ENCODE results near the gene NLGN4X.

Gene NLGN4X

GRCh38 chrX:5976332-5976731 lies 252.3 kb downstream of the NLGN4X start:
- no peak overlapping the region for H3K18ac ChIP-seq (ENCODE audit: low read length)
- H2BK120ac ChIP-seq (ENCODE audit: low read depth, low read length) = no peak overlapping the region
- no peak overlapping the region for H3K27ac ChIP-seq (ENCODE audit: low read depth, low read length)
- H3K9ac ChIP-seq (ENCODE audit: low read length) = no peak overlapping the region
- no peak overlapping the region for H3K4me3 ChIP-seq (ENCODE audit: low read length)
- H3K56ac ChIP-seq (ENCODE audit: low read length) = no peak overlapping the region
- H2AK5ac ChIP-seq (ENCODE audit: low read length) = no peak overlapping the region
- no peak overlapping the region for H2BK15ac ChIP-seq (replicated peaks; ENCODE audit: low read depth)
- no peak overlapping the region for H3K23ac ChIP-seq (ENCODE audit: low read length)
- H3K4me1 ChIP-seq (ENCODE audit: control insufficient read depth, low read depth, low read length) = no peaks in the 10 kb centered on the region
- no peak for DNase-seq
- no peak overlapping the region for H3K4me2 ChIP-seq (ENCODE audit: low read length)
- no CpG with 5 or more reads among the region's 4 CpGs for WGBS (ENCODE audit: extremely low coverage, insufficient coverage, low lambda C conversion rate)
- H4K8ac ChIP-seq (ENCODE audit: low read depth, low read length) = no peak overlapping the region
- no peaks in the 10 kb centered on the region for H3K36me3 ChIP-seq (ENCODE audit: control insufficient read depth, insufficient read depth, low read length)
- H3K27me3 ChIP-seq (ENCODE audit: insufficient read depth, low read length, poor library complexity) = no peaks in the 10 kb centered on the region
- no peak overlapping the region for H3K4ac ChIP-seq (ENCODE audit: low read depth, low read length)
- H2BK5ac ChIP-seq (ENCODE audit: low read length) = no peak overlapping the region
- H3K79me2 ChIP-seq (ENCODE audit: control insufficient read depth, insufficient read depth, low read length) = no peaks in the 10 kb centered on the region
- H3K79me1 ChIP-seq (ENCODE audit: low read length) = no peaks in the 10 kb centered on the region
- no peak overlapping the region for H4K5ac ChIP-seq (ENCODE audit: low read length)

GRCh38 chrX:5971300-5971699 lies 257.4 kb downstream of the NLGN4X start:
- no peak overlapping the region for H3K9ac ChIP-seq (ENCODE audit: low read length)
- no peak for DNase-seq
- H2AK5ac ChIP-seq (ENCODE audit: low read length) = no peak overlapping the region
- no peak overlapping the region for H2BK5ac ChIP-seq (ENCODE audit: low read length)
- H3K27ac ChIP-seq (ENCODE audit: low read depth, low read length) = no peak overlapping the region
- H4K5ac ChIP-seq (ENCODE audit: low read length) = no peak overlapping the region
- no peak overlapping the region for H3K18ac ChIP-seq (ENCODE audit: low read length)
- no peaks in the 10 kb centered on the region for H3K79me2 ChIP-seq (ENCODE audit: control insufficient read depth, insufficient read depth, low read length)
- no peak overlapping the region for H3K4me3 ChIP-seq (ENCODE audit: low read length)
- H3K23ac ChIP-seq (ENCODE audit: low read length) = no peak overlapping the region
- no peaks in the 10 kb centered on the region for H3K4me1 ChIP-seq (ENCODE audit: control insufficient read depth, low read depth, low read length)
- H3K4ac ChIP-seq (ENCODE audit: low read depth, low read length) = no peak overlapping the region
- H3K56ac ChIP-seq (ENCODE audit: low read length) = no peak overlapping the region
- no peak overlapping the region for H2BK120ac ChIP-seq (ENCODE audit: low read depth, low read length)
- no peak overlapping the region for H3K4me2 ChIP-seq (ENCODE audit: low read length)
- H3K79me1 ChIP-seq (ENCODE audit: low read length) = no peaks in the 10 kb centered on the region
- no peaks in the 10 kb centered on the region for H3K36me3 ChIP-seq (ENCODE audit: control insufficient read depth, insufficient read depth, low read length)
- H4K8ac ChIP-seq (ENCODE audit: low read depth, low read length) = no peak overlapping the region
- H3K27me3 ChIP-seq (ENCODE audit: insufficient read depth, low read length, poor library complexity) = no peaks in the 10 kb centered on the region
- H2BK15ac ChIP-seq (replicated peaks; ENCODE audit: low read depth) = no peak overlapping the region

- H2AK5ac ChIP-seq (ENCODE audit: low read length) = no peak overlapping the region
- H4K8ac ChIP-seq (ENCODE audit: low read depth, low read length) = no peak overlapping the region
- no peak overlapping the region for H2BK120ac ChIP-seq (ENCODE audit: low read depth, low read length)
- no peak overlapping the region for H4K5ac ChIP-seq (ENCODE audit: low read length)
- no peaks in the 10 kb centered on the region for H3K4me1 ChIP-seq (ENCODE audit: control insufficient read depth, low read depth, low read length)
- no peak overlapping the region for H3K9ac ChIP-seq (ENCODE audit: low read length)
- no peak overlapping the region for H2BK5ac ChIP-seq (ENCODE audit: low read length)
- no CpG with 5 or more reads among the region's 3 CpGs for WGBS (ENCODE audit: extremely low coverage, insufficient coverage, low lambda C conversion rate)
- no peaks in the 10 kb centered on the region for H3K36me3 ChIP-seq (ENCODE audit: control insufficient read depth, insufficient read depth, low read length)
- no peak overlapping the region for H3K18ac ChIP-seq (ENCODE audit: low read length)
- no peak overlapping the region for H3K23ac ChIP-seq (ENCODE audit: low read length)
- H3K79me2 ChIP-seq (ENCODE audit: control insufficient read depth, insufficient read depth, low read length) = no peaks in the 10 kb centered on the region
- no peak overlapping the region for H3K56ac ChIP-seq (ENCODE audit: low read length)
- H3K4me2 ChIP-seq (ENCODE audit: low read length) = no peak overlapping the region
- no peak overlapping the region for H3K4ac ChIP-seq (ENCODE audit: low read depth, low read length)
- no peak overlapping the region for H3K4me3 ChIP-seq (ENCODE audit: low read length)
- peak; percentile 10 for DNase-seq
- H3K27ac ChIP-seq (ENCODE audit: low read depth, low read length) = no peak overlapping the region
- H2BK15ac ChIP-seq (replicated peaks; ENCODE audit: low read depth) = no peak overlapping the region
- H3K79me1 ChIP-seq (ENCODE audit: low read length) = no peaks in the 10 kb centered on the region
- no peaks in the 10 kb centered on the region for H3K27me3 ChIP-seq (ENCODE audit: insufficient read depth, low read length, poor library complexity)
These were observed 263.3 kb downstream of the NLGN4X start for GRCh38 chrX:5965406-5965805.

- WGBS (ENCODE audit: extremely low coverage, insufficient coverage, low lambda C conversion rate) = no CpG with 5 or more reads among the region's 2 CpGs
These were observed 269.4 kb downstream of the NLGN4X start for GRCh38 chrX:5959286-5959685.

GRCh38 chrX:5958523-5958922 lies 270.1 kb downstream of the NLGN4X start:
- Histone ChIP-seq H3K9ac (ENCODE audit: low read length) (no peak overlapping the region), H2BK15ac (replicated peaks; ENCODE audit: low read depth) (no peak overlapping the region), H4K8ac (ENCODE audit: low read depth, low read length) (no peak overlapping the region), H2BK120ac (ENCODE audit: low read depth, low read length) (no peak overlapping the region), H3K4me2 (ENCODE audit: low read length) (no peak overlapping the region), H3K4me3 (ENCODE audit: low read length) (no peak overlapping the region), H3K79me1 (ENCODE audit: low read length) (no peaks in the 10 kb centered on the region), H3K36me3 (ENCODE audit: control insufficient read depth, insufficient read depth, low read length) (no peaks in the 10 kb centered on the region), H3K27me3 (ENCODE audit: insufficient read depth, low read length, poor library complexity) (no peaks in the 10 kb centered on the region), H3K56ac (ENCODE audit: low read length) (no peak overlapping the region), H3K27ac (ENCODE audit: low read depth, low read length) (no peak overlapping the region), H3K23ac (ENCODE audit: low read length) (no peak overlapping the region), H3K4me1 (ENCODE audit: control insufficient read depth, low read depth, low read length) (no peaks in the 10 kb centered on the region), H3K4ac (ENCODE audit: low read depth, low read length) (no peak overlapping the region), H2AK5ac (ENCODE audit: low read length) (no peak overlapping the region), H3K79me2 (ENCODE audit: control insufficient read depth, insufficient read depth, low read length) (no peaks in the 10 kb centered on the region), H4K5ac (ENCODE audit: low read length) (no peak overlapping the region), H2BK5ac (ENCODE audit: low read length) (no peak overlapping the region), H3K18ac (ENCODE audit: low read length) (no peak overlapping the region)
- no CpG with 5 or more reads among the region's 2 CpGs for WGBS (ENCODE audit: extremely low coverage, insufficient coverage, low lambda C conversion rate)
- no peak for DNase-seq

More at GRCh38 chrX:5959286-5959685, 269.4 kb downstream of the NLGN4X start:
- Histone ChIP-seq H3K9ac (ENCODE audit: low read length) (no peak overlapping the region), H3K4me1 (ENCODE audit: control insufficient read depth, low read depth, low read length) (no peaks in the 10 kb centered on the region), H3K36me3 (ENCODE audit: control insufficient read depth, insufficient read depth, low read length) (no peaks in the 10 kb centered on the region), H3K27me3 (ENCODE audit: insufficient read depth, low read length, poor library complexity) (no peaks in the 10 kb centered on the region), H3K4me3 (ENCODE audit: low read length) (no peak overlapping the region), H2BK5ac (ENCODE audit: low read length) (no peak overlapping the region), H3K18ac (ENCODE audit: low read length) (no peak overlapping the region), H4K5ac (ENCODE audit: low read length) (no peak overlapping the region), H3K27ac (ENCODE audit: low read depth, low read length) (no peak overlapping the region), H3K4me2 (ENCODE audit: low read length) (no peak overlapping the region), H3K23ac (ENCODE audit: low read length) (no peak overlapping the region), H3K4ac (ENCODE audit: low read depth, low read length) (no peak overlapping the region), H4K8ac (ENCODE audit: low read depth, low read length) (no peak overlapping the region), H3K79me2 (ENCODE audit: control insufficient read depth, insufficient read depth, low read length) (no peaks in the 10 kb centered on the region), H3K56ac (ENCODE audit: low read length) (no peak overlapping the region), H2BK120ac (ENCODE audit: low read depth, low read length) (no peak overlapping the region), H3K79me1 (ENCODE audit: low read length) (no peaks in the 10 kb centered on the region), H2BK15ac (replicated peaks; ENCODE audit: low read depth) (no peak overlapping the region), H2AK5ac (ENCODE audit: low read length) (no peak overlapping the region)
- no peak for DNase-seq

GRCh38 chrX:5957506-5957905 lies 271.2 kb downstream of the NLGN4X start:
- no peak for DNase-seq
- no peak overlapping the region for H3K4me2 ChIP-seq (ENCODE audit: low read length)
- no CpG with 5 or more reads among the region's 3 CpGs for WGBS (ENCODE audit: extremely low coverage, insufficient coverage, low lambda C conversion rate)

More at GRCh38 chrX:5957506-5957905, 271.2 kb downstream of the NLGN4X start:
- Histone ChIP-seq H3K27ac (ENCODE audit: low read depth, low read length) (no peak overlapping the region), H3K9ac (ENCODE audit: low read length) (no peak overlapping the region), H3K36me3 (ENCODE audit: control insufficient read depth, insufficient read depth, low read length) (no peaks in the 10 kb centered on the region), H3K27me3 (ENCODE audit: insufficient read depth, low read length, poor library complexity) (no peaks in the 10 kb centered on the region), H3K79me2 (ENCODE audit: control insufficient read depth, insufficient read depth, low read length) (no peaks in the 10 kb centered on the region), H4K8ac (ENCODE audit: low read depth, low read length) (no peak overlapping the region), H2BK15ac (replicated peaks; ENCODE audit: low read depth) (no peak overlapping the region), H3K79me1 (ENCODE audit: low read length) (no peaks in the 10 kb centered on the region), H4K5ac (ENCODE audit: low read length) (no peak overlapping the region), H2BK5ac (ENCODE audit: low read length) (no peak overlapping the region), H3K18ac (ENCODE audit: low read length) (no peak overlapping the region), H3K56ac (ENCODE audit: low read length) (no peak overlapping the region), H3K23ac (ENCODE audit: low read length) (no peak overlapping the region), H3K4me3 (ENCODE audit: low read length) (no peak overlapping the region), H3K4ac (ENCODE audit: low read depth, low read length) (no peak overlapping the region), H2AK5ac (ENCODE audit: low read length) (no peak overlapping the region), H2BK120ac (ENCODE audit: low read depth, low read length) (no peak overlapping the region), H3K4me1 (ENCODE audit: control insufficient read depth, low read depth, low read length) (no peaks in the 10 kb centered on the region)
